Small intestine (tissue), 7 donors: ENCODE data around the gene SNAI3. TPM values are rescaled to one million over a fixed set of nuclear protein-coding genes. Genes with fewer than 3 reads are reported as not detected.

Experiments
- DNase-seq, 2 donors: peaks; one replicate each; pipeline versions ENCODE4 v3.0.0 to v3.0.0-alpha.2; 2013
- FAIRE-seq: peaks from 2 replicates; lab custom pipeline; 2012; peaks lifted over from hg19 to GRCh38; lab: Jason Lieb, UNC
- H3K27ac ChIP-seq, 3 donors: one replicate each; pipeline ENCODE4 v1.5.1; 2013; ENCODE audit warnings: low read length in 2 of 3, mild to moderate bottlenecking in 2 of 3, control low read depth in 1 of 3, inconsistent platforms in 1 of 3, low read depth in 1 of 3, moderate library complexity in 1 of 3
- H3K27me3 ChIP-seq, 3 donors: one replicate each; pipeline ENCODE4 v1.6.1; 2013; ENCODE audit warnings: low read length in 3 of 3, inconsistent platforms in 1 of 3; ENCODE audit not compliant: control insufficient read depth in 3 of 3, insufficient read depth in 3 of 3
- H3K36me3 ChIP-seq, 3 donors: one replicate each; pipeline ENCODE4 v1.6.1; 2013; ENCODE audit warnings: low read length in 3 of 3, inconsistent platforms in 1 of 3, low read depth in 1 of 3, mild to moderate bottlenecking in 1 of 3, moderate library complexity in 1 of 3; ENCODE audit not compliant: control insufficient read depth in 3 of 3, insufficient read depth in 2 of 3
- H3K4me1 ChIP-seq, 3 donors: one replicate each; pipeline ENCODE4 v1.6.1; 2013; ENCODE audit warnings: low read length in 2 of 3, inconsistent platforms in 1 of 3, low read depth in 1 of 3, mild to moderate bottlenecking in 1 of 3, moderate library complexity in 1 of 3; ENCODE audit not compliant: control insufficient read depth in 3 of 3, insufficient read depth in 2 of 3
- H3K4me3 ChIP-seq, 3 donors: one replicate each; pipeline ENCODE4 v1.5.1; 2013; ENCODE audit warnings: low read length in 3 of 3, control low read depth in 1 of 3, inconsistent platforms in 1 of 3, low read depth in 1 of 3, mild to moderate bottlenecking in 1 of 3, moderate library complexity in 1 of 3
- H3K9me3 ChIP-seq, 2 donors: one replicate each; pipeline ENCODE4 v1.6.1; 2013; ENCODE audit warnings: low read depth in 1 of 2, low read length in 1 of 2; ENCODE audit not compliant: control insufficient read depth in 2 of 2, insufficient read depth in 1 of 2
- WGBS, 3 donors: extraction: QIAGEN DNeasy Blood & Tissue Kit; methylation state at CpG; one replicate each; pipeline ENCODE4 v1.1.7; 2013; 5-methylcytosine and 5-hydroxymethylcytosine counted together
- polyA plus RNA-seq, 4 donors: library from polyadenylated mRNA; stranded (reverse) in 3 of 4; unstranded in 1 of 4; fragments of 200-250 nt in 3 of 4; fragments of 120-200 nt in 1 of 4; gene quantifications; one replicate each; pipeline versions ENCODE4 v1.2.1 to v1.2.3, GENCODE V29; 2013
- donor health status: healthy with polysubstance abuse.
- donor health status: control.
- donor health status: control.
- donor health status: Bipolar disorder and iron deficiency.
- donor health status: healthy.

SNAI3 gene
- polyA plus RNA-seq, 4 donors = 0.45 to 3.2 (median 0.86) TPM

GRCh38 chr16:88731699-88732098, 45.4 kb upstream of the SNAI3 start:
- no peak overlapping the region for H3K4me3 ChIP-seq
- H3K9me3 ChIP-seq = no peaks in the 10 kb centered on the region
- H3K4me1 ChIP-seq = no peaks in the 10 kb centered on the region
- no peak overlapping the region for H3K27ac ChIP-seq
- 70 to 79% (median 77%) methylated on average over 10 to 15 of the region's 15 CpGs for WGBS, 3 donors
- peaks cover 2 to 80% (median 17%) of the 10 kb centered on the region in 3 donors for H3K36me3 ChIP-seq
- H3K27me3 ChIP-seq = no peaks in the 10 kb centered on the region
- FAIRE-seq (no peak), DNase-seq (no peak)

- no peak for FAIRE-seq
- no peak overlapping the region for H3K27ac ChIP-seq
- no peaks in the 10 kb centered on the region for H3K4me1 ChIP-seq
- no peaks in the 10 kb centered on the region for H3K9me3 ChIP-seq
- WGBS, 3 donors = 87 to 93% (median 93%) methylated on average over 34 of the region's 34 CpGs
- no peak overlapping the region for H3K4me3 ChIP-seq
- peaks cover 6 to 82% (median 22%) of the 10 kb centered on the region in 3 donors for H3K36me3 ChIP-seq
- no peaks in the 10 kb centered on the region for H3K27me3 ChIP-seq
- no peak for DNase-seq
Observed at GRCh38 chr16:88730632-88731607, 44.6 kb upstream of the SNAI3 start.

- DNase-seq = peak in 1 of 2 donors; percentile 10
- WGBS, 3 donors = 61 to 81% (median 65%) methylated on average over 20 of the region's 20 CpGs
- Histone ChIP-seq H3K27ac (no peak overlapping the region), H3K9me3 (no peaks in the 10 kb centered on the region), H3K27me3 (no peaks in the 10 kb centered on the region), H3K4me1 (no peaks in the 10 kb centered on the region), H3K4me3 (no peak overlapping the region), H3K36me3 (peaks cover 4 to 80% (median 23%) of the 10 kb centered on the region in 3 donors)
- no peak for FAIRE-seq
Observed at GRCh38 chr16:88727871-88728270, 41.6 kb upstream of the SNAI3 start.

- Histone ChIP-seq H3K9me3 (no peaks in the 10 kb centered on the region), H3K4me1 (no peaks in the 10 kb centered on the region), H3K4me3 (no peak overlapping the region), H3K27me3 (no peaks in the 10 kb centered on the region), H3K27ac (no peak overlapping the region), H3K36me3 (peaks cover 4 to 80% (median 23%) of the 10 kb centered on the region in 3 donors)
- FAIRE-seq = no peak
- no peak for DNase-seq
- 95 to 97% (median 96%) methylated on average over 28 of the region's 28 CpGs for WGBS, 3 donors
Observed at GRCh38 chr16:88726981-88727380, 40.7 kb upstream of the SNAI3 start.

- peaks cover 4 to 79% (median 26%) of the 10 kb centered on the region in 3 donors for H3K36me3 ChIP-seq
- no peak overlapping the region for H3K27ac ChIP-seq
- H3K4me3 ChIP-seq = no peak overlapping the region
- no peaks in the 10 kb centered on the region for H3K4me1 ChIP-seq
- FAIRE-seq (no peak), DNase-seq (no peak)
- no peaks in the 10 kb centered on the region for H3K9me3 ChIP-seq
- 87 to 94% (median 92%) methylated on average over 17 of the region's 17 CpGs for WGBS, 3 donors
- no peaks in the 10 kb centered on the region for H3K27me3 ChIP-seq
Observed at GRCh38 chr16:88726408-88726749, 40.1 kb upstream of the SNAI3 start.

- no peak for FAIRE-seq
- no peaks in the 10 kb centered on the region for H3K9me3 ChIP-seq
- H3K4me1 ChIP-seq = no peaks in the 10 kb centered on the region
- WGBS, 3 donors = 88% methylated on average over 32 of the region's 32 CpGs
- no peak for DNase-seq
- peaks cover 4 to 79% (median 31%) of the 10 kb centered on the region in 3 donors for H3K36me3 ChIP-seq
- H3K27ac ChIP-seq = no peak overlapping the region
- no peaks in the 10 kb centered on the region for H3K27me3 ChIP-seq
- H3K4me3 ChIP-seq = no peak overlapping the region
Observed at GRCh38 chr16:88725609-88726407, 39.5 kb upstream of the SNAI3 start.

- Histone ChIP-seq H3K36me3 (peaks cover 4 to 82% (median 29%) of the 10 kb centered on the region in 3 donors), H3K4me1 (no peaks in the 10 kb centered on the region), H3K27me3 (no peaks in the 10 kb centered on the region), H3K9me3 (no peaks in the 10 kb centered on the region), H3K27ac (no peak overlapping the region), H3K4me3 (no peak overlapping the region)
- WGBS, 3 donors = 88 to 92% (median 91%) methylated on average over 29 to 31 of the region's 31 CpGs
- FAIRE-seq (no peak), DNase-seq (no peak)
Observed at GRCh38 chr16:88724855-88725555, 38.7 kb upstream of the SNAI3 start.

- no peaks in the 10 kb centered on the region for H3K9me3 ChIP-seq
- H3K27ac ChIP-seq = no peak overlapping the region
- 93 to 98% (median 96%) methylated on average over 16 to 17 of the region's 17 CpGs for WGBS, 3 donors
- FAIRE-seq (no peak), DNase-seq (no peak)
- no peak overlapping the region for H3K4me3 ChIP-seq
- no peaks in the 10 kb centered on the region for H3K4me1 ChIP-seq
- H3K27me3 ChIP-seq = no peaks in the 10 kb centered on the region
- peaks cover 8 to 90% (median 33%) of the 10 kb centered on the region in 3 donors for H3K36me3 ChIP-seq
Observed at GRCh38 chr16:88723911-88724310, 37.6 kb upstream of the SNAI3 start.
